Epidermal melanocyte (primary cell): Measurements from ENCODE around the gene OR2S2.
"Not testable (repeated sequence)": the region's sequence is repeated elsewhere in the genome, so short reads cannot be mapped to it uniquely, and the experiment has no call there.

Experiments used
- DNase-seq: peaks from one replicate; pipeline ENCODE4 v3.0.0; 2011; ENCODE audit warnings: low spot score; ENCODE audit not compliant: insufficient read length

Gene OR2S2

GRCh38 chr9:35934069-35934468 lies 23.9 kb downstream of the OR2S2 start:
- not testable (repeated sequence) for DNase-seq

- DNase-seq = no peak
Measured at GRCh38 chr9:35933550-35934067, 24.3 kb downstream of the OR2S2 start.

GRCh38 chr9:35932735-35933134 lies 25.2 kb downstream of the OR2S2 start:
- DNase-seq = no peak

- DNase-seq = no peak
Measured at GRCh38 chr9:35930989-35931388, 27.0 kb downstream of the OR2S2 start.

- DNase-seq = no peak
Measured at GRCh38 chr9:35930521-35930920, 27.4 kb downstream of the OR2S2 start.

GRCh38 chr9:35929453-35929718 lies 28.6 kb downstream of the OR2S2 start:
- no peak for DNase-seq

GRCh38 chr9:35928591-35929452 lies 29.1 kb downstream of the OR2S2 start:
- DNase-seq = no peak

- peak; percentile 91 for DNase-seq
Measured at GRCh38 chr9:35923927-35924763, 33.8 kb downstream of the OR2S2 start.

GRCh38 chr9:35923598-35923926 lies 34.4 kb downstream of the OR2S2 start:
- no peak for DNase-seq

- DNase-seq = no peak
Measured at GRCh38 chr9:35920051-35920620, 37.8 kb downstream of the OR2S2 start.

- DNase-seq = no peak
Measured at GRCh38 chr9:35919212-35920008, 38.5 kb downstream of the OR2S2 start.

GRCh38 chr9:35918780-35919179 lies 39.2 kb downstream of the OR2S2 start:
- DNase-seq = no peak

GRCh38 chr9:35917261-35917660 lies 40.7 kb downstream of the OR2S2 start:
- DNase-seq = no peak

- no peak for DNase-seq
Measured at GRCh38 chr9:35915681-35916294, 42.2 kb downstream of the OR2S2 start.

- no peak for DNase-seq
Measured at GRCh38 chr9:35914301-35914807, 43.6 kb downstream of the OR2S2 start.

GRCh38 chr9:35913429-35913828 lies 44.5 kb downstream of the OR2S2 start:
- DNase-seq = not testable (repeated sequence)

GRCh38 chr9:35912791-35913400 lies 45.1 kb downstream of the OR2S2 start:
- DNase-seq = no peak

GRCh38 chr9:35911690-35912089 lies 46.3 kb downstream of the OR2S2 start:
- DNase-seq = no peak

GRCh38 chr9:35910613-35911359 lies 47.2 kb downstream of the OR2S2 start:
- DNase-seq = no peak
